NOMO-1 (cell line): ENCODE results near the gene CDC42BPA.
"Not testable (repeated sequence)": the region's sequence is repeated elsewhere in the genome, so short reads cannot be mapped to it uniquely, and the experiment has no call there.

Experiments
- DNase-seq, 2 experiments: peaks; one replicate each; lab custom pipeline; 2025; ENCODE audit not compliant: unreplicated experiment in 2 of 2; lab: John Stamatoyannopoulos, UW

CDC42BPA gene

GRCh38 chr1:227140376-227140775, 177.9 kb downstream of the CDC42BPA start:
- no peak for DNase-seq

- DNase-seq: no peak
Measured at GRCh38 chr1:227136210-227136820, 182.0 kb downstream of the CDC42BPA start.

GRCh38 chr1:227134686-227135314, 183.5 kb downstream of the CDC42BPA start:
- no peak for DNase-seq

GRCh38 chr1:227132695-227133094, 185.6 kb downstream of the CDC42BPA start:
- not testable (repeated sequence) for DNase-seq

- DNase-seq: no peak
Measured at GRCh38 chr1:227131193-227131592, 187.1 kb downstream of the CDC42BPA start.

- DNase-seq: no peak
Measured at GRCh38 chr1:227127891-227128290, 190.4 kb downstream of the CDC42BPA start.

GRCh38 chr1:227125929-227126545, 192.3 kb downstream of the CDC42BPA start:
- DNase-seq: no peak

GRCh38 chr1:227124473-227124872, 193.8 kb downstream of the CDC42BPA start:
- no peak for DNase-seq

GRCh38 chr1:227120826-227121225, 197.5 kb downstream of the CDC42BPA start:
- DNase-seq: no peak

GRCh38 chr1:227112538-227112937, 205.8 kb downstream of the CDC42BPA start:
- no peak for DNase-seq

- DNase-seq: no peak
Measured at GRCh38 chr1:227111782-227112181, 206.5 kb downstream of the CDC42BPA start.

GRCh38 chr1:227105291-227105690, 213.0 kb downstream of the CDC42BPA start:
- not testable (repeated sequence) for DNase-seq

- no peak for DNase-seq
Measured at GRCh38 chr1:227102056-227102455, 216.2 kb downstream of the CDC42BPA start.

- no peak for DNase-seq
Measured at GRCh38 chr1:227094249-227094966, 223.9 kb downstream of the CDC42BPA start.

GRCh38 chr1:227093309-227093708, 225.0 kb downstream of the CDC42BPA start:
- no peak for DNase-seq

GRCh38 chr1:227092069-227092468, 226.2 kb downstream of the CDC42BPA start:
- no peak for DNase-seq

GRCh38 chr1:227086636-227087035, 231.7 kb downstream of the CDC42BPA start:
- DNase-seq: no peak

GRCh38 chr1:227082999-227083746, 235.1 kb downstream of the CDC42BPA start:
- no peak for DNase-seq

- no peak for DNase-seq
Measured at GRCh38 chr1:227077783-227078182, 240.5 kb downstream of the CDC42BPA start.

- no peak for DNase-seq
Measured at GRCh38 chr1:227073786-227074185, 244.5 kb downstream of the CDC42BPA start.

- no peak for DNase-seq
Measured at GRCh38 chr1:227072991-227073390, 245.3 kb downstream of the CDC42BPA start.
